Activated CD8-positive, alpha-beta memory T cell treated with anti-CD3 and anti-CD28 coated beads, Interleukin-2, amount 50 U/mL, for 24 hours (primary cell): ENCODE results near the gene S100A16.
"Not testable (repeated sequence)": the region's sequence is repeated elsewhere in the genome, so short reads cannot be mapped to it uniquely, and the experiment has no call there.

Experiments
- DNase-seq: peaks from one replicate; pipeline ENCODE4 v3.0.0-alpha.2; 2020; ENCODE audit errors: extremely low read depth

S100A16 gene

GRCh38 chr1:153563483-153563901 lies 49.4 kb downstream of the S100A16 start:
- DNase-seq, result no peak

DNA sequence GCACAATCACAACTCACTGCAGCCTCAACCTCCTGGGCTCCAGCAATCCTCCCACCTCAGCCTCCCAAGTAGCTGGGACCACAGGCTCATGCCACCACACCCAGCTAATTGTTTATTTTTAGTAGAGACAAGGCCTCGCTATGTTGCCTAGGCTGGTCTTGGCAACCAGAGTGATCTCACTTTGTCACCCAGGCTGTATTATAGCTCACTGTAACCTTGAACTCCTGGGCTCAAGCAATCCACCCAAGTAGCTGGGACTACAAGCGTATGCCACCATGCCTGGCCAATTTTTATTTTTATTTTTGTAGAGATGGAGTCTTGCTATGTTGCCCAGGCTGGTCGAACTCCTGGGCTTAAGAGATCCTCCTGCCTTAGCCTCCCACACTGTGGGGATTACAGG lies 50.9 kb downstream of the S100A16 start:
- not testable (repeated sequence) for DNase-seq

DNA sequence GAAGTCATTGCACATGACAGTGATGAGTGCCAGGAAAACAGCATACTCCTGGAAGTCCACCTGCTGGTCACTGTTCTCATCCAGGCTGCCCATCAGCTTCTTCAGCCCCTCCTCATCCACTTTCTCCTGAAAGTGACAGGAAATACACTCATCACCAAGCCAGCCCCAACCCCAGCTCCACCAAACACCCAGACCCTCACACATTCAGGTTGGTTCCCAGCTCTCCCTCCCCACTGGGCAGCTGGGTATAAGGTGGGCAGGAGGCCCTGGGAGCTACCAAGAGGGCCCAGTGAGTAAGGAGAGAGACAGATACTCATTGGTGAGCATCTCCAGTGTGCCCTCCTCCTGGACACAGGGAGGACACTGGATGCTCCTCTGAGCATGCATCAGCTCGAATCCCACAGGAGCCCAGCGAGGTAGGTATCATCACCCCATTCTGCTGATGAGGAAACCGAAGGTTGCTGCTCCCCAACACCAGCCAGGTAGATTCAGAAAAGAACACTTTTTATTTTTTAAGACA lies 51.4 kb downstream of the S100A16 start:
- DNase-seq, result no peak

GRCh38 chr1:153560771-153561465 lies 52.0 kb downstream of the S100A16 start:
- DNase-seq, result no peak

DNA sequence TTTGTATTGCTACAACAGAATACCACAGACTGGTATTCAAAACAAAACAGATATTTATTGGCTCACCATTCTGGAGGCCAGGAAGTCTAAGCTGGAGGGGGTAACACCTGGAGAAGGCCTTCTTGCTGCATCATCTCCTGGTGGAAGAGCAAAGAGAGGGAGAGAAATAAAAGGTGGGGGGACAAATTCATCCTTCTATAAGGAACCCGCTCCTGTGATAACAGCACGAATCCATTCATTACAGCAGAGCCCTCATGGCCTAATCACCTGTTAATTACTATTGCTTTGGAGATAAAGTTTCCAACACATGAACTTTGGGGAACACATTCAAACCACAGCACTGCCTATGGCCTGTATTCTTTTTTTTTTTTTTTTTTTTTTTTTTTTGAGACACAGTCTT lies 52.7 kb downstream of the S100A16 start:
- no peak for DNase-seq

DNA sequence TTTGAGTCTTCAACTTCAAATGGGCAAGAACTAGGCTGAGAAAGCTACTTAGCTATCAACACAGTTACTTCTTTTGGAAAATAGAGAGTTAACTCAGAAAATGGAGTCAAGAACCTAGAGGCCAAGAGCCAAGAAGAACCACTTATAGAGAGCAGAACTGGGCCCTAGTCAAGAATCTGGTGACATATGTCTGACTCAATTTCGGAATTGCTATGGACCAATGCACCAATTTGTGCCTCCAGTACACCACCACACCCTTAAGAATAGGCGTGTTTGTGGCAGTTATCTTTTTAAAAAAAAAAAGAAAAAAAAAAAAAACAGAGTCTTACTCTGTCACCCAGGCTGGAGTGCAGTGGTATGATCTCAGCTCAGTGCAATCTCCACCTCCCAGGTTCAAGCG lies 55.1 kb downstream of the S100A16 start:
- DNase-seq, result no peak
